ENCODE results near the gene CASK.
"Not testable (repeated sequence)": the region's sequence is repeated elsewhere in the genome, so short reads cannot be mapped to it uniquely, and the experiment has no call there.

Gene CASK

GRCh38 chrX:41730081-41730480 is 193.3 kb downstream of the CASK start:
- no peak for TF ChIP-seq TAF1 (IDR thresholded peaks at IDR 0.05; ENCODE audit: low read depth, low read length)
- no peak for TF ChIP-seq SPI1 (IDR thresholded peaks at IDR 0.05; ENCODE audit: low read depth, low read length)
- FAIRE-seq = no peak
- DNase-seq (ENCODE audit: insufficient read length, low spot score) = no peak

GRCh38 chrX:41728125-41728524 is 195.2 kb downstream of the CASK start:
- TF ChIP-seq POLR2A (IDR thresholded peaks at IDR 0.05; ENCODE audit: low read depth, low read length) (no peak), POLR2AphosphoS5 (IDR thresholded peaks at IDR 0.05; ENCODE audit: low read depth, low read length) (no peak), POU2F2 (IDR thresholded peaks at IDR 0.05; ENCODE audit: low read depth, low read length) (no peak), SPI1 (IDR thresholded peaks at IDR 0.05; ENCODE audit: low read depth, low read length) (no peak), PAX5 (IDR thresholded peaks at IDR 0.05; ENCODE audit: insufficient read depth, low read length, severe bottlenecking) (no peak), TAF1 (IDR thresholded peaks at IDR 0.05; ENCODE audit: low read depth, low read length) (no peak)
- peak; percentile 70 for FAIRE-seq
- no peak for DNase-seq (ENCODE audit: insufficient read length, low spot score)

- no peak for TF ChIP-seq POU2F2 (IDR thresholded peaks at IDR 0.05; ENCODE audit: low read depth, low read length)
- peak; percentile 22; the same call in 1 of the 2 replicates for TF ChIP-seq SPI1 (IDR thresholded peaks at IDR 0.05; ENCODE audit: low read depth, low read length)
- DNase-seq (ENCODE audit: insufficient read length, low spot score) (no peak), FAIRE-seq (no peak)
Observed at GRCh38 chrX:41723826-41724225, 199.5 kb downstream of the CASK start, which contains the start of gene GPR82. TSS of gene GPR82 (plus strand) at chrX:41724181. CDS start at chrX:41727027, 2,846 bp downstream.

GRCh38 chrX:41722816-41723618 is 200.3 kb downstream of the CASK start:
- no peak for TF ChIP-seq POLR2A (IDR thresholded peaks at IDR 0.05; ENCODE audit: low read depth, low read length)
- TF ChIP-seq TAF1 (IDR thresholded peaks at IDR 0.05; ENCODE audit: low read depth, low read length) = no peak
- DNase-seq (ENCODE audit: insufficient read length, low spot score) = no peak
- FAIRE-seq = peak; percentile 60

GRCh38 chrX:41722214-41722613 is 201.1 kb downstream of the CASK start:
- FAIRE-seq = peak; percentile 63
- TF ChIP-seq TAF1 (IDR thresholded peaks at IDR 0.05; ENCODE audit: low read depth, low read length) (no peak), POLR2A (IDR thresholded peaks at IDR 0.05; ENCODE audit: low read depth, low read length) (no peak), SPI1 (IDR thresholded peaks at IDR 0.05; ENCODE audit: low read depth, low read length) (no peak), PAX5 (IDR thresholded peaks at IDR 0.05; ENCODE audit: insufficient read depth, low read length, severe bottlenecking) (no peak), POU2F2 (IDR thresholded peaks at IDR 0.05; ENCODE audit: low read depth, low read length) (no peak), POLR2AphosphoS5 (IDR thresholded peaks at IDR 0.05; ENCODE audit: low read depth, low read length) (no peak)

GRCh38 chrX:41721590-41721989 is 201.8 kb downstream of the CASK start:
- DNase-seq (ENCODE audit: insufficient read length, low spot score) (no peak), FAIRE-seq (peak; percentile 88)
- TF ChIP-seq PAX5 (IDR thresholded peaks at IDR 0.05; ENCODE audit: insufficient read depth, low read length, severe bottlenecking) (no peak), SPI1 (IDR thresholded peaks at IDR 0.05; ENCODE audit: low read depth, low read length) (no peak), POLR2AphosphoS5 (IDR thresholded peaks at IDR 0.05; ENCODE audit: low read depth, low read length) (no peak), TAF1 (IDR thresholded peaks at IDR 0.05; ENCODE audit: low read depth, low read length) (no peak), POU2F2 (IDR thresholded peaks at IDR 0.05; ENCODE audit: low read depth, low read length) (no peak), POLR2A (IDR thresholded peaks at IDR 0.05; ENCODE audit: low read depth, low read length) (no peak)

More at GRCh38 chrX:41722214-41722613, 201.1 kb downstream of the CASK start:
- no peak for DNase-seq (ENCODE audit: insufficient read length, low spot score)

GRCh38 chrX:41720125-41720779 is 203.1 kb downstream of the CASK start:
- FAIRE-seq = peak; percentile 71
- DNase-seq (ENCODE audit: insufficient read length, low spot score) = peak; percentile 6
- TF ChIP-seq POLR2AphosphoS5 (IDR thresholded peaks at IDR 0.05; ENCODE audit: low read depth, low read length) (no peak), SPI1 (IDR thresholded peaks at IDR 0.05; ENCODE audit: low read depth, low read length) (no peak), POU2F2 (IDR thresholded peaks at IDR 0.05; ENCODE audit: low read depth, low read length) (no peak), POLR2A (IDR thresholded peaks at IDR 0.05; ENCODE audit: low read depth, low read length) (no peak), TAF1 (IDR thresholded peaks at IDR 0.05; ENCODE audit: low read depth, low read length) (no peak), PAX5 (IDR thresholded peaks at IDR 0.05; ENCODE audit: insufficient read depth, low read length, severe bottlenecking) (no peak)

- not testable (repeated sequence) for DNase-seq (ENCODE audit: insufficient read length, low spot score); FAIRE-seq
Observed at GRCh38 chrX:41719610-41720009, 203.7 kb downstream of the CASK start.

GRCh38 chrX:41718481-41719235 is 204.7 kb downstream of the CASK start:
- no peak for FAIRE-seq
- no peak for TF ChIP-seq POLR2AphosphoS5 (IDR thresholded peaks at IDR 0.05; ENCODE audit: low read depth, low read length)
- TF ChIP-seq POLR2A (IDR thresholded peaks at IDR 0.05; ENCODE audit: low read depth, low read length) = no peak
- TF ChIP-seq TAF1 (IDR thresholded peaks at IDR 0.05; ENCODE audit: low read depth, low read length) = no peak
- no peak for TF ChIP-seq SPI1 (IDR thresholded peaks at IDR 0.05; ENCODE audit: low read depth, low read length)
- TF ChIP-seq POU2F2 (IDR thresholded peaks at IDR 0.05; ENCODE audit: low read depth, low read length) = no peak
- no peak for TF ChIP-seq PAX5 (IDR thresholded peaks at IDR 0.05; ENCODE audit: insufficient read depth, low read length, severe bottlenecking)
- DNase-seq (ENCODE audit: insufficient read length, low spot score) = no peak
